ENCODE measurements around the gene ZCCHC7.

DNA sequence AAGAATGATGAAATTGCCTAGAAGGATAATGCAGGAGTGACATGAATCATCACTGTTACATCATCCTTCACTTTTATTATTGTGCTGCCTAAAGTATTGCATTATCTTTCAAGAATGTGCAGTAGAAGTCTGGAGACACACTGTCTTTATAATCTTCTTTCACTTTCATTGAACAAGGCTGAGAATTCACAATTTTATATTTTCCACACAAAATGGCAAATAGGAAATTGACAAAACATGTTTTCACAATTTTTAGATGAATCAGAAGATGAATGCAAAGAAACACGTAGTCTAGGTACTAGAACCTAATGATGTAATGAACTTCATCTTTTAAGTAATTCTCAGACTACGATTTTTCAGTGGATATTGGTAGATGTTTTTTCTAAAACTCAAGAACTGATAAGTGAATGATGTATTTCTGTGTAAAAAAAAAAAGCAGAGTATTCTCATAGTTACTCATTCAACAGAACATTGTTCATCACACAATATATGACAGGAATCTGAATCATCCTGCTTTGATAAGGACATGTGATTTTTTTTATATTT lies 170.6 kb downstream of the ZCCHC7 start:
- TF ChIP-seq EZH2 (IDR thresholded peaks at IDR 0.05; ENCODE audit: low read depth, low read length, severe bottlenecking) = no peak
- TF ChIP-seq, protein P1, sequence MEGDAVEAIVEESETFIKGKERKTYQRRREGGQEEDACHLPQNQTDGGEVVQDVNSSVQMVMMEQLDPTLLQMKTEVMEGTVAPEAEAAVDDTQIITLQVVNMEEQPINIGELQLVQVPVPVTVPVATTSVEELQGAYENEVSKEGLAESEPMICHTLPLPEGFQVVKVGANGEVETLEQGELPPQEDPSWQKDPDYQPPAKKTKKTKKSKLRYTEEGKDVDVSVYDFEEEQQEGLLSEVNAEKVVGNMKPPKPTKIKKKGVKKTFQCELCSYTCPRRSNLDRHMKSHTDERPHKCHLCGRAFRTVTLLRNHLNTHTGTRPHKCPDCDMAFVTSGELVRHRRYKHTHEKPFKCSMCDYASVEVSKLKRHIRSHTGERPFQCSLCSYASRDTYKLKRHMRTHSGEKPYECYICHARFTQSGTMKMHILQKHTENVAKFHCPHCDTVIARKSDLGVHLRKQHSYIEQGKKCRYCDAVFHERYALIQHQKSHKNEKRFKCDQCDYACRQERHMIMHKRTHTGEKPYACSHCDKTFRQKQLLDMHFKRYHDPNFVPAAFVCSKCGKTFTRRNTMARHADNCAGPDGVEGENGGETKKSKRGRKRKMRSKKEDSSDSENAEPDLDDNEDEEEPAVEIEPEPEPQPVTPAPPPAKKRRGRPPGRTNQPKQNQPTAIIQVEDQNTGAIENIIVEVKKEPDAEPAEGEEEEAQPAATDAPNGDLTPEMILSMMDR (IDR thresholded peaks at IDR 0.05; ENCODE audit: control extremely low read depth in 1 of 3, insufficient read depth in 1 of 3, low read depth in 1 of 3, low read length in 3 of 3) = no peak
- no peak for TF ChIP-seq MAFK (IDR thresholded peaks at IDR 0.05; ENCODE audit: low read depth, low read length)
- TF ChIP-seq POLR2AphosphoS5 (IDR thresholded peaks at IDR 0.05; ENCODE audit: low read depth, low read length) = no peak
- TF ChIP-seq TAF1 (IDR thresholded peaks at IDR 0.05; ENCODE audit: low read depth, low read length) = no peak
- no peak for TF ChIP-seq HDAC6 (IDR thresholded peaks at IDR 0.05; ENCODE audit: low read depth, low read length)
- TF ChIP-seq RAD21 (IDR thresholded peaks at IDR 0.05 in 1 of 2, conservative IDR thresholded peaks at IDR 0.05 in 1 of 2; ENCODE audit: low read depth in 2 of 2, low read length in 2 of 2) = no peak
- TF ChIP-seq NRF1 (IDR thresholded peaks at IDR 0.05; ENCODE audit: low read depth, low read length) = no peak
- TF ChIP-seq SP1 (IDR thresholded peaks at IDR 0.05; ENCODE audit: low read depth, low read length) = no peak
- no peak for TF ChIP-seq CHD1 (IDR thresholded peaks at IDR 0.05; ENCODE audit: low read depth, low read length)
- TF ChIP-seq CBX5 (IDR thresholded peaks at IDR 0.05; ENCODE audit: low read depth, low read length) = no peak
- TF ChIP-seq, protein P2, sequence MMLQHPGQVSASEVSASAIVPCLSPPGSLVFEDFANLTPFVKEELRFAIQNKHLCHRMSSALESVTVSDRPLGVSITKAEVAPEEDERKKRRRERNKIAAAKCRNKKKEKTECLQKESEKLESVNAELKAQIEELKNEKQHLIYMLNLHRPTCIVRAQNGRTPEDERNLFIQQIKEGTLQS (IDR thresholded peaks at IDR 0.05; ENCODE audit: insufficient read depth, low read depth, low read length) = no peak
